Thyroid gland (tissue), 4 donors: Measurements from ENCODE around the gene LARGE1.

Source experiments
- POLR2A ChIP-seq, 2 donors: fragments of 450-650 bp; IDR thresholded peaks; one replicate each; pipeline ENCODE4 v1.6.1; 2017; ENCODE audit warnings: antibody characterized with exemption in 2 of 2, mild to moderate bottlenecking in 2 of 2, moderate library complexity in 1 of 2
- TF ChIP-seq, protein P1 (sequence below), 6 experiments: fragments of 200-600 bp in 3 of 6; fragments of 450-650 bp in 3 of 6; sonication (generic) in 3 of 6; IDR thresholded peaks; one replicate each; pipeline ENCODE4 v1.5.1; 2016 to 2019; ENCODE audit warnings: antibody characterized with exemption in 6 of 6, mild to moderate bottlenecking in 2 of 6, inconsistent platforms in 1 of 6, moderate library complexity in 1 of 6

- no peak for TF ChIP-seq POLR2A (IDR thresholded peaks at IDR 0.05)
- TF ChIP-seq, protein P1, sequence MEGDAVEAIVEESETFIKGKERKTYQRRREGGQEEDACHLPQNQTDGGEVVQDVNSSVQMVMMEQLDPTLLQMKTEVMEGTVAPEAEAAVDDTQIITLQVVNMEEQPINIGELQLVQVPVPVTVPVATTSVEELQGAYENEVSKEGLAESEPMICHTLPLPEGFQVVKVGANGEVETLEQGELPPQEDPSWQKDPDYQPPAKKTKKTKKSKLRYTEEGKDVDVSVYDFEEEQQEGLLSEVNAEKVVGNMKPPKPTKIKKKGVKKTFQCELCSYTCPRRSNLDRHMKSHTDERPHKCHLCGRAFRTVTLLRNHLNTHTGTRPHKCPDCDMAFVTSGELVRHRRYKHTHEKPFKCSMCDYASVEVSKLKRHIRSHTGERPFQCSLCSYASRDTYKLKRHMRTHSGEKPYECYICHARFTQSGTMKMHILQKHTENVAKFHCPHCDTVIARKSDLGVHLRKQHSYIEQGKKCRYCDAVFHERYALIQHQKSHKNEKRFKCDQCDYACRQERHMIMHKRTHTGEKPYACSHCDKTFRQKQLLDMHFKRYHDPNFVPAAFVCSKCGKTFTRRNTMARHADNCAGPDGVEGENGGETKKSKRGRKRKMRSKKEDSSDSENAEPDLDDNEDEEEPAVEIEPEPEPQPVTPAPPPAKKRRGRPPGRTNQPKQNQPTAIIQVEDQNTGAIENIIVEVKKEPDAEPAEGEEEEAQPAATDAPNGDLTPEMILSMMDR (IDR thresholded peaks at IDR 0.05), result no peak
These were observed 132.4 kb downstream of the LARGE1 start for GRCh38 chr22:33787645-33788456.
